Caco-2 (cell line): ENCODE measurements around the gene ADGRB3. TPM values are rescaled to one million over a fixed set of nuclear protein-coding genes. Genes with fewer than 3 reads are reported as not detected.

Experiments
- BruUV-seq: library from RNA; stranded (reverse); fragments of 400-500 nt; replicated peaks from 2 replicates; lab custom pipeline; 2021; lab: Mats Ljungman, UMichigan
- CTCF ChIA-PET: fragments of 300-600 bp; sonication (Branson Sonifier 250); formaldehyde crosslinking; loops from one replicate; lab custom pipeline; 2022; ENCODE audit warnings: antibody characterized with exemption; lab: Charles Lee
- POLR2A ChIA-PET: fragments of 300-600 bp; sonication (Branson Sonifier 250); formaldehyde crosslinking; loops from one replicate; lab custom pipeline; 2022; ENCODE audit warnings: antibody characterized with exemption; lab: Charles Lee
- DNase-seq, 2 experiments: peaks; one replicate each; pipeline versions ENCODE4 v3.0.0 to v3.0.0-alpha.2; 2020 to 2022
- H3K27me3 ChIP-seq: replicated peaks from 2 replicates; pipeline ENCODE4 v1.6.0; 2011; ENCODE audit warnings: low read length; ENCODE audit not compliant: control insufficient read depth, insufficient read depth
- H3K36me3 ChIP-seq: 2 replicates; pipeline ENCODE4 v1.5.1; 2011; ENCODE audit warnings: low read length; ENCODE audit not compliant: control insufficient read depth, insufficient read depth
- H3K4me1 ChIP-seq: fragments of 250-450 bp; sonication (Bioruptor Pico); 2 replicates; pipeline ENCODE4 v1.5.1; 2020; ENCODE audit warnings: mild to moderate bottlenecking
- H3K4me3 ChIP-seq: 2 replicates; pipeline ENCODE4 v1.5.1; 2011; ENCODE audit warnings: low read depth, mild to moderate bottlenecking, control low read depth, low read length
- H3K9me3 ChIP-seq: fragments of 250-450 bp; sonication (Bioruptor Pico); 2 replicates; pipeline ENCODE4 v1.5.1; 2020; ENCODE audit warnings: mild to moderate bottlenecking, moderate library complexity
- H3K27ac Mint-ChIP-seq: one replicate; pipeline ENCODE4 v1.8.0; 2022; ENCODE audit warnings: mixed read lengths; ENCODE audit not compliant: unreplicated experiment
- H3K27me3 Mint-ChIP-seq: one replicate; pipeline ENCODE4 v1.8.0; 2022; ENCODE audit warnings: mixed read lengths; ENCODE audit not compliant: insufficient read depth, unreplicated experiment
- H3K36me3 Mint-ChIP-seq: one replicate; pipeline ENCODE4 v1.8.0; 2022; ENCODE audit warnings: mild to moderate bottlenecking, mixed read lengths; ENCODE audit not compliant: insufficient read depth, unreplicated experiment
- H3K4me1 Mint-ChIP-seq: one replicate; pipeline ENCODE4 v1.8.0; 2022; ENCODE audit warnings: low read depth, mixed read lengths; ENCODE audit not compliant: unreplicated experiment
- H3K4me3 Mint-ChIP-seq: one replicate; pipeline ENCODE4 v1.8.0; 2022; ENCODE audit warnings: mild to moderate bottlenecking, moderate library complexity, mixed read lengths; ENCODE audit not compliant: unreplicated experiment
- H3K9me3 Mint-ChIP-seq: one replicate; pipeline ENCODE4 v1.8.0; 2022; ENCODE audit warnings: mixed read lengths; ENCODE audit not compliant: unreplicated experiment
- CTCF ChIP-seq, 2 experiments: fragments of 200-600 bp in 1 of 2; IDR thresholded peaks; 1 replicate in 1 of 2; 2 replicates in 1 of 2; pipeline versions ENCODE4 v1.5.1 to v1.8.0; 2011 to 2022; ENCODE audit warnings: antibody characterized with exemption in 1 of 2, control low read depth in 1 of 2, inconsistent platforms in 1 of 2, low read depth in 1 of 2, low read length in 1 of 2, mild to moderate bottlenecking in 1 of 2, moderate library complexity in 1 of 2; ENCODE audit not compliant: insufficient read depth in 1 of 2, severe bottlenecking in 1 of 2, unreplicated experiment in 1 of 2
- intact Hi-C: fragments of 100-400 bp; cut with micrococcal nuclease; formaldehyde crosslinking; loops from one replicate; pipeline ENCODE4 v1.10.0; 2022; ENCODE audit not compliant: unreplicated experiment
- total RNA-seq: library from RNA; stranded (reverse); gene quantifications from 2 replicates; pipeline ENCODE4 v1.2.3, GENCODE V29; 2022

Gene ADGRB3
- total RNA-seq, 1 experiment from 2014 or later = 0.18 TPM

GRCh38 chr6:68615938-68616337 is 19.1 kb upstream of the ADGRB3 start:
- intact Hi-C loops = no loop called here
- POLR2A ChIA-PET = no interaction called here
- TF ChIP-seq CTCF (IDR thresholded peaks at IDR 0.05; ENCODE audit: insufficient read depth in 1 of 2, low read depth in 1 of 2, low read length in 1 of 2, severe bottlenecking in 1 of 2, unreplicated experiment in 1 of 2) = no peak
- no TSS peak for BruUV-seq
- Mint-ChIP-seq H3K4me3 (no peak overlapping the region), H3K9me3 (no peaks in the 10 kb centered on the region), H3K36me3 (no peaks in the 10 kb centered on the region), H3K4me1 (no peaks in the 10 kb centered on the region), H3K27me3 (no peaks in the 10 kb centered on the region), H3K27ac (no peak overlapping the region)
- Histone ChIP-seq H3K27me3 (no peaks in the 10 kb centered on the region), H3K9me3 (no peaks in the 10 kb centered on the region), H3K4me1 (no peaks in the 10 kb centered on the region), H3K4me3 (no peak overlapping the region), H3K36me3 (no peaks in the 10 kb centered on the region)
- DNase-seq = no peak
- CTCF ChIA-PET = no interaction called here

GRCh38 chr6:68625998-68626397 is 9.1 kb upstream of the ADGRB3 start:
- ChIA-PET POLR2A (no interaction called here), CTCF (no interaction called here)
- H3K4me3 Mint-ChIP-seq = no peak overlapping the region
- Histone ChIP-seq H3K36me3 (no peaks in the 10 kb centered on the region), H3K4me1 (no peaks in the 10 kb centered on the region), H3K27me3 (no peaks in the 10 kb centered on the region), H3K9me3 (no peaks in the 10 kb centered on the region), H3K4me3 (no peak overlapping the region)
- BruUV-seq = no TSS peak
- H3K36me3 Mint-ChIP-seq = no peaks in the 10 kb centered on the region
- H3K27me3 Mint-ChIP-seq = peaks cover 9% of the 10 kb centered on the region
- H3K9me3 Mint-ChIP-seq = no peaks in the 10 kb centered on the region
- H3K27ac Mint-ChIP-seq = no peak overlapping the region
- H3K4me1 Mint-ChIP-seq = no peaks in the 10 kb centered on the region
- intact Hi-C loops = no loop called here
- DNase-seq = no peak
- no peak for TF ChIP-seq CTCF (IDR thresholded peaks at IDR 0.05; ENCODE audit: insufficient read depth in 1 of 2, low read depth in 1 of 2, low read length in 1 of 2, severe bottlenecking in 1 of 2, unreplicated experiment in 1 of 2)

GRCh38 chr6:68628161-68628560 is 6.9 kb upstream of the ADGRB3 start:
- H3K36me3 Mint-ChIP-seq = no peaks in the 10 kb centered on the region
- intact Hi-C loops = no loop called here
- H3K4me3 Mint-ChIP-seq = no peak overlapping the region
- no peaks in the 10 kb centered on the region for H3K9me3 Mint-ChIP-seq
- CTCF ChIA-PET = no interaction called here
- no peaks in the 10 kb centered on the region for H3K4me1 Mint-ChIP-seq
- DNase-seq = no peak
- POLR2A ChIA-PET = no interaction called here
- no peak for TF ChIP-seq CTCF (IDR thresholded peaks at IDR 0.05; ENCODE audit: insufficient read depth in 1 of 2, low read depth in 1 of 2, low read length in 1 of 2, severe bottlenecking in 1 of 2, unreplicated experiment in 1 of 2)
- BruUV-seq = no TSS peak
- H3K36me3 ChIP-seq = no peaks in the 10 kb centered on the region
- H3K27me3 ChIP-seq = no peaks in the 10 kb centered on the region; the same call in 1 of the 2 replicates
- H3K9me3 ChIP-seq = no peaks in the 10 kb centered on the region
- no peak overlapping the region for H3K4me3 ChIP-seq
- no peaks in the 10 kb centered on the region for H3K4me1 ChIP-seq
- peaks cover 13% of the 10 kb centered on the region for H3K27me3 Mint-ChIP-seq
- no peak overlapping the region for H3K27ac Mint-ChIP-seq
